ENCODE measurements around the gene TMCO4. TPM values are rescaled to one million over a fixed set of nuclear protein-coding genes. Genes with fewer than 3 reads are reported as not detected.

The TMCO4 gene
- total and polyA plus RNA-seq, 8 donors: 15.7 to 22.1 (median 18.9) TPM

GRCh38 chr1:19731311-19731821 is 68.3 kb downstream of the TMCO4 start:
- H3K4me1 ChIP-seq: no peaks in the 10 kb centered on the region
- peaks cover 0 to 8% of the 10 kb centered on the region in 2 donors for H3K9me3 ChIP-seq
- TF ChIP-seq CTCF (IDR thresholded peaks at IDR 0.05): no peak
- H3K36me3 ChIP-seq: peaks cover 0 to 49% of the 10 kb centered on the region in 2 donors
- intact Hi-C loops (cut with DNase I): no loop called here
- no peak overlapping the region for H3K4me3 ChIP-seq
- no peak for DNase-seq
- no peak for ATAC-seq
- H3K27me3 ChIP-seq: no peaks in the 10 kb centered on the region
- no peak overlapping the region for H3K27ac ChIP-seq

- DNase-seq (no peak), ATAC-seq (no peak)
- no peak for TF ChIP-seq CTCF (IDR thresholded peaks at IDR 0.05)
- H3K4me1 ChIP-seq: no peaks in the 10 kb centered on the region
- H3K4me3 ChIP-seq: no peak overlapping the region
- no peak overlapping the region for H3K27ac ChIP-seq
- intact Hi-C loops (cut with DNase I): no loop called here
- peaks cover 0 to 55% of the 10 kb centered on the region in 2 donors for H3K36me3 ChIP-seq
- H3K27me3 ChIP-seq: no peaks in the 10 kb centered on the region
- H3K9me3 ChIP-seq: peaks cover 0 to 8% of the 10 kb centered on the region in 2 donors
These were observed 68.9 kb downstream of the TMCO4 start for GRCh38 chr1:19730793-19731192.

- Histone ChIP-seq H3K4me3 (no peak overlapping the region), H3K27ac (no peak overlapping the region), H3K4me1 (no peaks in the 10 kb centered on the region), H3K27me3 (no peaks in the 10 kb centered on the region), H3K9me3 (peaks cover 0 to 8% of the 10 kb centered on the region in 2 donors), H3K36me3 (peaks cover 0 to 60% of the 10 kb centered on the region in 2 donors)
- DNase-seq (no peak), ATAC-seq (no peak)
- no peak for TF ChIP-seq CTCF (IDR thresholded peaks at IDR 0.05)
- intact Hi-C loops (cut with DNase I): no loop called here
These were observed 69.5 kb downstream of the TMCO4 start for GRCh38 chr1:19730232-19730631.

- no peak overlapping the region for H3K4me3 ChIP-seq
- no peak overlapping the region for H3K27ac ChIP-seq
- ATAC-seq: no peak
- H3K27me3 ChIP-seq: no peaks in the 10 kb centered on the region
- H3K36me3 ChIP-seq: peaks cover 0 to 60% of the 10 kb centered on the region in 2 donors
- intact Hi-C loops (cut with DNase I): no loop called here
- no peaks in the 10 kb centered on the region for H3K4me1 ChIP-seq
- no peak for DNase-seq
- peaks cover 0 to 8% of the 10 kb centered on the region in 2 donors for H3K9me3 ChIP-seq
- no peak for TF ChIP-seq CTCF (IDR thresholded peaks at IDR 0.05)
These were observed 71.1 kb downstream of the TMCO4 start for GRCh38 chr1:19728413-19729145.

- Histone ChIP-seq H3K27me3 (no peaks in the 10 kb centered on the region), H3K4me3 (no peak overlapping the region), H3K4me1 (no peaks in the 10 kb centered on the region), H3K27ac (no peak overlapping the region), H3K36me3 (peaks cover 0 to 50% of the 10 kb centered on the region in 2 donors), H3K9me3 (peaks cover 0 to 7% of the 10 kb centered on the region in 2 donors)
- ATAC-seq: no peak
- DNase-seq: no peak
- TF ChIP-seq CTCF (IDR thresholded peaks at IDR 0.05): no peak
- intact Hi-C loops (cut with DNase I): no loop called here
These were observed 74.1 kb downstream of the TMCO4 start for GRCh38 chr1:19725606-19726005.

All from left lung (tissue), 10 donors.